22Rv1 (cell line): ENCODE results near the gene ZFX.
"Not testable (repeated sequence)": the region's sequence is repeated elsewhere in the genome, so short reads cannot be mapped to it uniquely, and the experiment has no call there.

Source experiments
- H3K27ac ChIP-seq: fragments of 450-650 bp; 2 replicates; pipeline ENCODE4 v1.5.1; 2017
- CTCF ChIP-seq: fragments of 450-650 bp; IDR thresholded peaks from 2 replicates; pipeline ENCODE4 v1.5.1; 2017; ENCODE audit warnings: mild to moderate bottlenecking
- ZFX ChIP-seq: fragments of 450-650 bp; IDR thresholded peaks from 2 replicates; pipeline ENCODE4 v1.6.1; 2017; ENCODE audit warnings: antibody characterized with exemption, borderline replicate concordance

ZFX gene

DNA sequence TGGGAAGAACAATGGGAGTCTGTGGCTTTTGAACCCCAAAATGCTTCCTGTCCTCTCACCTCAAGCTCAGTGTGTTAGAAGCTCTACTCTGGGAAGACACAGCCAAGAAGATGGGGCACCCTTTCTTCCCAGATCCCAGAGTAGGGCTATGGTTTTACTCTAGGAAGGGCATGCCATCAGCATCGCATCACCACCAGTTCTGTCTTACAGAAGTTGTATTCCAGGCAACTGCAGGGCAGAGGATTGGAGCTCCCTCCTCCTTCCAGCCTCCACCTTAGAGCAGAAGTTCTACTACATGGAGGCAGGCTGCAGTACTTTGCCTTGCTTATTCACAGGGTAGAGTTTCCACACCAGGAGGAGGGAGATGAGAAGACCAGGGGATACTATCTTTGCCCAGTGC lies 18.1 kb upstream of the ZFX start:
- TF ChIP-seq ZFX = no peak
- no peak for TF ChIP-seq CTCF
- no peak overlapping the region for H3K27ac ChIP-seq

DNA sequence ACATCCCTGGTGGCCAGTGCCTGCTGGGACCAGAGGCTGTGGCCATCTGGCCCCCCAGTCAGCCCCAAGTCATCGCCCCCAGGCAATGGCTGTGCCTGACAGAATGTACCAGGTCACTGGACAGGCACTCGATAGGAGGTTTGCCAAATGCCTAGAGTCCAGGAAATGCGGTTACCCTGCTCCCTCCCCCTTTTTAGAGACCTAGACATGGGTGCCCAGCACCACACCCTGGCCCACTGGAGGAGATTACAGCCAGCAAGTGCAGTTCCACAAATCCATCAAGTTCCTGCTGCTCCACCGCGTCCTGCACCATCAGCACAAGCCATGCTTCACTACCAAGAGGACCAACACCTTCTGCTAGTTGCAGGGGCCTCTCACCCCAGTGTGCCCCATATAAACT lies 16.2 kb upstream of the ZFX start:
- H3K27ac ChIP-seq = no peak overlapping the region
- TF ChIP-seq CTCF = no peak
- no peak for TF ChIP-seq ZFX

GRCh38 chrX:24135768-24136167 lies 13.8 kb upstream of the ZFX start:
- H3K27ac ChIP-seq = not testable (repeated sequence)

DNA sequence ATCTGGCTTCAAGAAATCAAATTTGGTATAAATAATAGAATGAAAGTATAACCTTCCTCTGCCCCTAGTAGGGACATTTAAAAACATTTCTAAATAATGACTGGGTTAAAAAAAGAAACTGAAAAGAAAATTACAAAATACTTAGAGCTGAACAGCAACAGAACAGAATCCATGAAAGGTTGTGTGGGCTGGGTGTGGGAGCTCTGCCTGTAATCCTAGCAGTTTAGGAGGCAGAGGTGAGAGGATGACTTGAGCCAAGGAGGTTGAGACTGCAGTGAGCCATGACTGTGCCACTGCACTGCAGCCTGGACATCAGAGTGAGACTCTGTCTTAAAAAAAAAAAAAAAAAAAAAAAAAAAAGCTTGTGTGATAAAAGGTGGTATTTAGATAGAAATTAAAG lies 12.3 kb upstream of the ZFX start:
- no peak overlapping the region for H3K27ac ChIP-seq
- no peak for TF ChIP-seq CTCF
- no peak for TF ChIP-seq ZFX

GRCh38 chrX:24143982-24144381 lies 5.5 kb upstream of the ZFX start:
- H3K27ac ChIP-seq = not testable (repeated sequence)

DNA sequence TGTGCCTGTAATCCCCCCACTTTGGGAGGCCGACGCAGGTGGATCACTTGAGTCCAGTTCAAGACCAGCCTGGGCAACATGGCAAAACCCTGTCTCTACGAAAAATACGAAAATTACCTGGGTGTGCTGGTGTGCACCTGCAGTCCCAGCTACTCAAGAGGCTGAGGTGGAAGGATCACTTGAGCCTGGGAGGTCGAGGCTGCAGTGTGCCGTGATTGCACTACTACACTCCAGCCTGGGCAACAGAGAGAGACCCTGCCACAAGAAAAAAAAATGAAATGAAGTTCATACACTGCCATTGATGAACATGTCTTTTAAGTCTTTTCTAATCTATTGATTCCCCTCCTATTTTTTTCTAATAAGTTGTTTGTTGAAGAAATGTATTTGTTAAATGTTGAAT lies 5.0 kb upstream of the ZFX start:
- TF ChIP-seq CTCF (no peak), ZFX (no peak)
- no peak overlapping the region for H3K27ac ChIP-seq

- peak overlapping the region; percentile 95; the same call in 1 of the 2 replicates for H3K27ac ChIP-seq
- TF ChIP-seq ZFX (no peak), CTCF (no peak)
Measured at GRCh38 chrX:24145303-24146186, 4.0 kb upstream of the ZFX start.

DNA sequence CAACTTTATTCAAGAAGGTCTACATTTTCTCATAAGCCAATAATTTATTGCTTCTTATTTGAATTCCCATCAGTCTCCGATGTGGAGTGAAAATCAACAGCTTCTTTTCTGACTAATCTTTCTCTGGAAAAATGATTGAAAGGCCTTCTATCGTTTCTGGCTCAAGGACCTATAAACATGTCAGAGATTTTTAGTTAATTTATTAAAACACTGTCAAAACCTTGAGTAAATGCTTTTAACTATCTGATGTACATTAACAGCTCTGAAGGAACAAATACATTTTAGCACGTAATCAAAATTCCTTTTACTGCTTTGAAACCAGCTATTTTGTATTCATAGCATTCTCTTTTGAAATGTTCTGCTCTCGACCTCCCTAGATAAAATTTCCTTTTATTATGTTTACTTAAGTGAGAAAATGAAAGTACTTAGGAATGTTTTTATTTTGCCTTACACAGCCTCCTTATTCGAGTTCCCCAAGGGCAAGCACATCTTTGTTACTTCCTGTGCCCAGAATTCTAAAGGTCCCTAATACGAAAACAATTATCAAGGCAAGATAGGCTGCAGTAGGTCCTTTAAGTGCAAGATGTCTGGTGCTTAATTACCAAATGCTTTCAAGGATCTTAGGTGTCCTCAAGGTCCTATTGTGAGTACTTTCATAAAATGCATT lies 3.1 kb upstream of the ZFX start:
- peak overlapping the region; percentile 95 for H3K27ac ChIP-seq
- TF ChIP-seq CTCF = no peak
- TF ChIP-seq ZFX = no peak
